HL-60 (cell line): Measurements from ENCODE around the gene GLCE.

Source experiments
- DNase-seq, 2 experiments: peaks; one replicate each; pipeline ENCODE4 v3.0.0-alpha.2; 2010 to 2020; ENCODE audit warnings: low read depth in 1 of 2, low spot score in 1 of 2
- H3K27ac ChIP-seq: fragments of 250-450 bp; sonication (Bioruptor Pico); replicated peaks from 2 replicates; pipeline ENCODE4 v1.5.1; 2020; ENCODE audit warnings: mild to moderate bottlenecking, moderate library complexity
- H3K27me3 ChIP-seq: fragments of 250-450 bp; sonication (Bioruptor Pico); 2 replicates; pipeline ENCODE4 v1.5.1; 2021; ENCODE audit warnings: mild to moderate bottlenecking, moderate library complexity; ENCODE audit not compliant: insufficient read depth, poor library complexity, severe bottlenecking
- H3K4me3 ChIP-seq: replicated peaks from 2 replicates; pipeline ENCODE4 v1.5.1; 2011; ENCODE audit warnings: mild to moderate bottlenecking, control low read depth, low read length; ENCODE audit not compliant: insufficient read depth
- CTCF ChIP-seq: IDR thresholded peaks from one replicate; pipeline ENCODE4 v1.5.1; 2011; ENCODE audit warnings: low read length, control low read depth, inconsistent platforms; ENCODE audit not compliant: insufficient read depth
- GABPA ChIP-seq: IDR thresholded peaks from 2 replicates; pipeline ENCODE4 v1.6.1; 2012; ENCODE audit warnings: low read depth
- POLR2AphosphoS5 ChIP-seq: IDR thresholded peaks from 2 replicates; pipeline ENCODE4 v1.6.1; 2012; ENCODE audit warnings: low read depth
- REST ChIP-seq: IDR thresholded peaks from 2 replicates; pipeline ENCODE4 v1.6.1; 2012; ENCODE audit warnings: low read depth; ENCODE audit not compliant: insufficient replicate concordance
- SPI1 ChIP-seq: IDR thresholded peaks from 2 replicates; pipeline ENCODE4 v1.6.1; 2012; ENCODE audit warnings: low read depth, mild to moderate bottlenecking, borderline replicate concordance

Gene GLCE

GRCh38 chr15:69293741-69294615, 133.5 kb downstream of the GLCE start:
- TF ChIP-seq CTCF = no peak
- no peak for TF ChIP-seq REST
- TF ChIP-seq POLR2AphosphoS5 = no peak
- H3K27me3 ChIP-seq = peaks cover 8% of the 10 kb centered on the region
- no peak for DNase-seq
- H3K27ac ChIP-seq = no peak overlapping the region
- no peak overlapping the region for H3K4me3 ChIP-seq

GRCh38 chr15:69296606-69297005, 136.2 kb downstream of the GLCE start:
- H3K27me3 ChIP-seq = peaks cover 19% of the 10 kb centered on the region
- no peak overlapping the region for H3K27ac ChIP-seq
- TF ChIP-seq CTCF (no peak), REST (no peak)
- H3K4me3 ChIP-seq = no peak overlapping the region
- no peak for DNase-seq

- peaks cover 19% of the 10 kb centered on the region for H3K27me3 ChIP-seq
- DNase-seq = no peak
- H3K4me3 ChIP-seq = no peak overlapping the region
- H3K27ac ChIP-seq = no peak overlapping the region
- TF ChIP-seq REST (no peak), SPI1 (no peak), GABPA (no peak), CTCF (no peak), POLR2AphosphoS5 (no peak)
These were observed 137.4 kb downstream of the GLCE start for GRCh38 chr15:69297642-69298353.
